GM19099 (cell line): Measurements from ENCODE around the gene APCDD1.

Experiments
- POLR2A ChIP-seq: IDR thresholded peaks from 3 replicates; pipeline ENCODE4 v1.6.1; 2011; ENCODE audit warnings: low read depth; ENCODE audit not compliant: insufficient read length; ENCODE audit errors: extremely low read depth

Gene APCDD1

GRCh38 chr18:10420561-10421352 lies 33.7 kb upstream of the APCDD1 start:
- TF ChIP-seq POLR2A = no peak

DNA sequence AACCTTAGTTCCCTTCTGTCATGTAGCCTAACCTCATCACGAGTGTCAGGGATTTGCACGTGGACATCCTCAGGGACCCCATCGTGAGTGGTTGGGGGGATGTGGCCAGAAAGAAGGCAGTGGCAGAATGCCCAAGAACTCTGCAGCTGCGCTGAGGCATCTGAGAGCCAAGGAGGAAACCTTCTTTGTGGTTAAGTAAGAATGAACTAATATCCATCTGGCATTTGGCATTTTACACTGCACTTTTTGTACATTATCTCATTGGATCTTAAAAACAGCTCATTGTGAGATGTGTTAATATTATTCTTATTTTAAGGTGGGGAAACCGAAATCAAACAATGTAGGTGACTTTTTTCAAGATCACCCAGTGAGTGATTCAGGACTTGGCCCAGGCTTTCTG lies 32.6 kb upstream of the APCDD1 start:
- TF ChIP-seq POLR2A = no peak

GRCh38 chr18:10422731-10423130 lies 31.7 kb upstream of the APCDD1 start:
- no peak for TF ChIP-seq POLR2A

- no peak for TF ChIP-seq POLR2A
These were observed 29.7 kb upstream of the APCDD1 start for GRCh38 chr18:10424585-10425307.

- no peak for TF ChIP-seq POLR2A
These were observed 23.8 kb upstream of the APCDD1 start for GRCh38 chr18:10430677-10431076.

GRCh38 chr18:10431680-10432079 lies 22.8 kb upstream of the APCDD1 start:
- no peak for TF ChIP-seq POLR2A

DNA sequence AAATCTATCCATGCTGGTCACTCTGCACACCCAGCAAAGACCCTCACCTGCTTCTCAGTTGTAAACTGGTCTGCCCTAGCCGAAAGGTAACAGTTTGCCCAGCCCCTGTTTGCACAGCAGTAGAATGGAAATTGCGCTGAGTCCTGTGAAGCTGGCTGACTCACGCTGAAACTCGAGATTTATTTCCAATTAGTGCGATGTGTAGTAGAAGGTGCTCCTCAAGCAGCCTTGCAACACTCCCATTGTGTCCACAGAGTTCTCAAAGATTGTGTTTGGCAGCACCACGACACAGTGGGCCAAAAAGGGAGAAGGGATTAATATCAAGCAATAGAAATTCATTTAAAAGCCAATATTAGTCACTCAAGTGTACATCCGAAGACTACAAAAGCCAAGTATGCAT lies 21.7 kb upstream of the APCDD1 start:
- TF ChIP-seq POLR2A = no peak

DNA sequence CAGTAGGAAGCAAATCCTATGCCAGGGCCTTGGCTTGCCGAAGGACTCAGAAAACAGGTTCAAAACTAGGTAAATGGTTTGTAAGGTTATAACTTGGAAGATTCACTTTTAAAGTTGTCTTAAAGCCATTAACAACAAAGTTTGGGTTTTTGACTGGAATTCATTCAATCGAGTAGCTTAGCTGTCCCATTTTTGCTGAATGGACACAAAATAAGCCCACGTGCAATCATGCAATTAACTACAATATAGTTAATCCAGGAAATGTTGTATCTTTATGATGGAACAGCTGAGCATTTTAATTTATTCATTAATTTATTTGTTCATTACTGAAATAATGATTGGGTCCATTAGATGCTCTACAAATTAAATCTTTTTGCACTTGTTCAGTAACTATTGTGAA lies 18.3 kb upstream of the APCDD1 start:
- no peak for TF ChIP-seq POLR2A

- TF ChIP-seq POLR2A = no peak
These were observed 16.6 kb upstream of the APCDD1 start for GRCh38 chr18:10437837-10438236.

DNA sequence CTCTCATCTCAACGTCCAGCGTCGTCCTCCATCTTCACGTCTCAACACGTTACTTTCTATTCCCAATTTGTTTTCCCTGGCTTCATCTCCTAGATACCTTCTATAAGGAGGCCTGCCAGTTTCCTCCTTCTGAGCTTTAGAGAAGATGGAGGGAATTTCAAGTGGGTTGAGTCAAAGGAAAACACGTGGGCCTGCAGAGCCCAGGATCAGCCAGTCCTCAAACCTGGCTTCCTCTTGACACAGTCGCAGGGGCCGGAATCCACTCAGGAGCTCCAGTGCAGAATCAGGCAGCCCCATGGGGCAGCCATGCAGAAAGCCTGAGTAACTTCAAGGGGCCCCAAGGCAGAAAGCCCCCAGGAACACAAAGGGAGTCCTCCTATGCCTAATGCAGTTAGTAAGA lies 14.5 kb upstream of the APCDD1 start:
- TF ChIP-seq POLR2A = no peak

- no peak for TF ChIP-seq POLR2A
These were observed 13.6 kb upstream of the APCDD1 start for GRCh38 chr18:10440884-10441283.

DNA sequence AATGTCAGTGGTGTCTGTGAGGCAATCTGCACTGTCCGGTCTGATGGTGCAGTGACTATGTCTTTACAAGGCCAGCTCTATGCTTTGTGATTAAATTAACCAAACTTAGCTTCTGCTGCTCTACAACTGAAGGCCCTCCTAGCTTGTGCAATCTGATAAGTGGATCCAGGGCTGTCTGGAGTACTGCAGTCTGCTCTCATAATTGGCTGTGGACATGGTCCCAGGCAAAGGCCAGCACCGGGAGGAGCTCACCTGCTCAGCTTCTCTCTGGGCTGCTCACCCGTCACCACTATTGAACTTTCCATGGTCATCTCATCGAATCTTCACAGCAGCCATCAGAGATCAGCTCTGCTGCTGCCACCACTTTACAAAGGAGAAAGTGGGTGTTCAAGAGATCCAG lies 13.0 kb upstream of the APCDD1 start:
- TF ChIP-seq POLR2A = no peak

GRCh38 chr18:10442551-10442971 lies 11.9 kb upstream of the APCDD1 start:
- TF ChIP-seq POLR2A = no peak

- TF ChIP-seq POLR2A = no peak
These were observed 11.4 kb upstream of the APCDD1 start for GRCh38 chr18:10443001-10443400.

DNA sequence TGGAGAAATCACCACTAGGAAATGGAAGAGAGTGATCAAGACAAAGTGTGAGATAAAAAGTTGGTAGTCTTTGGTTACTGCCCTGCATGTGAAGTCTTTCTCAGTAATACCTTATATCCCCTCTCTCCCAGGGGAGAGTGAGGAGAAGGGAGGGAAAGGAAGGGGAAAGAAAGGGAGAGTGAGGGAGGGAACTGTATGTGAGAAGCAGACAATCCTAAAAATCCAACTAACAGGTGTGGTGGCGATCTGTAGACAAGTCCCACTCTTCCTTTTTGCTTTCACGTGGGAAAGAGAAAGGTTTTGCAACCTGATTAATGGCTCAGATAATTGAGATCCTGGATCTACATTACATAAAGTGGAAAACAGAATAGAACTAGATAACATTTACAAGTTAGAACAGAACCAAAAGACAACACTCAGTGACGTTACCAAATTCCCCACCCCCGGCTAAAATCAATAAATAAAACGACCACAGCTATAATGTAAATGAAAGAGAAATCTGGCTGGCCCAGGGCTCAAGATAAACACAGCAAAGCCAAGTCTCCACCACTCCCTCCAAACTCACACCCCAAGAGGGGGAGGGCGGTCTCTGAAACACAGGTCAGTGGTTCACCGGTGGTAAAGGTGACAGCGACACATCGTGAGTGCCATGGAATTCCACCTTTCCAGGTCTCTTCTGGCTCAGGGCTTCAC lies 10.0 kb upstream of the APCDD1 start:
- TF ChIP-seq POLR2A = no peak

GRCh38 chr18:10449396-10449795 lies 5.0 kb upstream of the APCDD1 start:
- TF ChIP-seq POLR2A = no peak
